HG02588 (cell line): ENCODE data around the gene PSMC1.

ENCODE experiments used
- ATAC-seq: cut with Tn5 transposase; IDR thresholded peaks from one replicate; pipeline ENCODE4 v1.9.1; 2021; ENCODE audit warnings: mild to moderate bottlenecking, moderate library complexity; ENCODE audit not compliant: unreplicated experiment

PSMC1 gene

GRCh38 chr14:90275820-90276219, 19.5 kb downstream of the PSMC1 start:
- ATAC-seq: no peak

- ATAC-seq: no peak
Observed at GRCh38 chr14:90276646-90277367, 20.5 kb downstream of the PSMC1 start.

GRCh38 chr14:90277581-90278198, 21.3 kb downstream of the PSMC1 start:
- ATAC-seq: no peak

GRCh38 chr14:90278199-90279175, 22.1 kb downstream of the PSMC1 start:
- no peak for ATAC-seq

- no peak for ATAC-seq
Observed at GRCh38 chr14:90280096-90280495, 23.7 kb downstream of the PSMC1 start.

GRCh38 chr14:90281261-90281660, 24.9 kb downstream of the PSMC1 start:
- ATAC-seq: no peak

- ATAC-seq: no peak
Observed at GRCh38 chr14:90281756-90282155, 25.4 kb downstream of the PSMC1 start.

- no peak for ATAC-seq
Observed at GRCh38 chr14:90287791-90288190, 31.4 kb downstream of the PSMC1 start.

- ATAC-seq: peak; percentile 92
Observed at GRCh38 chr14:90288651-90289355, 32.5 kb downstream of the PSMC1 start.

GRCh38 chr14:90290337-90291011, 34.1 kb downstream of the PSMC1 start:
- no peak for ATAC-seq

GRCh38 chr14:90291699-90292098, 35.3 kb downstream of the PSMC1 start:
- ATAC-seq: no peak

GRCh38 chr14:90293766-90294730, 37.7 kb downstream of the PSMC1 start:
- ATAC-seq: no peak

- no peak for ATAC-seq
Observed at GRCh38 chr14:90294872-90295271, 38.5 kb downstream of the PSMC1 start.

GRCh38 chr14:90295870-90296516, 39.6 kb downstream of the PSMC1 start:
- no peak for ATAC-seq

GRCh38 chr14:90296641-90297040, 40.3 kb downstream of the PSMC1 start:
- ATAC-seq: no peak

- ATAC-seq: no peak
Observed at GRCh38 chr14:90297876-90298629, 41.7 kb downstream of the PSMC1 start.

- ATAC-seq: no peak
Observed at GRCh38 chr14:90299408-90299807, 43.1 kb downstream of the PSMC1 start.

- ATAC-seq: no peak
Observed at GRCh38 chr14:90300611-90301047, 44.3 kb downstream of the PSMC1 start.
